GM23248 (cell line): ENCODE results near the gene AOPEP.

Experiments used
- EZH2 ChIP-seq: fragments of 200-600 bp; sonication (generic); IDR thresholded peaks from 2 replicates; pipeline ENCODE4 v1.6.1; 2018; ENCODE audit warnings: antibody characterized with exemption, mild to moderate bottlenecking; ENCODE audit not compliant: insufficient read depth, poor library complexity, severe bottlenecking
- EZH2phosphoT487 ChIP-seq: fragments of 200-600 bp; sonication (generic); IDR thresholded peaks from 2 replicates; pipeline ENCODE4 v1.6.1; 2018; ENCODE audit warnings: antibody characterized with exemption, moderate library complexity, mild to moderate bottlenecking, low read depth; ENCODE audit not compliant: insufficient read depth

- no peak for TF ChIP-seq EZH2
- no peak for TF ChIP-seq EZH2phosphoT487
Measured at GRCh38 chr9:94948567-94949235, 222.2 kb downstream of the AOPEP start.
